Transverse colon (tissue), 4 donors: Measurements from ENCODE around the gene HDAC9.

Source experiments
- EP300 ChIP-seq: sonication (generic); formaldehyde crosslinking; IDR thresholded peaks from one replicate; pipeline ENCODE4 v1.6.1; 2017; ENCODE audit warnings: antibody characterized with exemption, low read depth
- POLR2A ChIP-seq: fragments of 450-650 bp; IDR thresholded peaks from one replicate; pipeline ENCODE4 v1.6.1; 2016; ENCODE audit warnings: antibody characterized with exemption, mild to moderate bottlenecking, moderate library complexity
- POLR2AphosphoS5 ChIP-seq, 3 donors: sonication (generic); formaldehyde crosslinking; IDR thresholded peaks; one replicate each; pipeline ENCODE4 v1.6.1; 2016; ENCODE audit warnings: antibody characterized with exemption in 3 of 3
- TF ChIP-seq, protein P1 (sequence below), 5 experiments: fragments of 200-600 bp in 3 of 5; fragments of 450-650 bp in 2 of 5; sonication (generic) in 3 of 5; IDR thresholded peaks; 1 replicate in 2 of 5; 2 replicates in 3 of 5; pipeline ENCODE4 v1.5.1; 2016 to 2017; ENCODE audit warnings: antibody characterized with exemption in 5 of 5, inconsistent platforms in 3 of 5, mild to moderate bottlenecking in 2 of 5, moderate library complexity in 1 of 5

DNA sequence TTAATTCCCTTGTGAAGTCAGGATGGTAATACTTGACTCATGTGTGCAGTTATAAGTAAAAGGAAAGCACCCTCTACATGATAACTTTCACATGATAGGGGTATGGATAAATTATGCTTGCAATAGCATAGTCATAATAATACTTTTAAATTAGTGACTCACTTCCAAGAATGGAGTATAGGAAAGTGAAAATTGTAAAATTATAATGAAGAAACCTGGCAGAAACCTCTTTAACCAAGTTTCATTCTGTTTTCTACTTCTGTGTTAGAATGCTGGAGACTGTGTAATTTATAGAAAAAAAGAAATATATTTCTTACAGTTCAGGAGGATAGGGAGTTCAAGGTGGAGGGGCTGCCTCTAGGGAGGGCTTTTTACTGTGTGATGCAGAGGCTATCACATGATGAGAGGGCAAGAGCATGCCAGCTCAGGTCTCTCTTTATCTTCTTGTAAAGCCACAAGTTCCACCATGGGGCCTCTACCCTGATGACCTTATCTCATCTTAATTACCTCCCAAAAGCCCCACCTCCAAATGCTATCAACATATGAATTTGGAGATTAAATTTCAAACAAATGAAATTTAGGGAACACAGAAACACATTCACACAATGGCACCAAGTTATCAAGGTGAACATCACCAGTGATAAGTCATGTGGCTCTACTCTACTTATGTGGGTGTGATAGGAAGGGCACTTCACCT lies 43.2 kb downstream of the HDAC9 start:
- no peak for TF ChIP-seq POLR2AphosphoS5 (IDR thresholded peaks at IDR 0.05)
- TF ChIP-seq, protein P1, sequence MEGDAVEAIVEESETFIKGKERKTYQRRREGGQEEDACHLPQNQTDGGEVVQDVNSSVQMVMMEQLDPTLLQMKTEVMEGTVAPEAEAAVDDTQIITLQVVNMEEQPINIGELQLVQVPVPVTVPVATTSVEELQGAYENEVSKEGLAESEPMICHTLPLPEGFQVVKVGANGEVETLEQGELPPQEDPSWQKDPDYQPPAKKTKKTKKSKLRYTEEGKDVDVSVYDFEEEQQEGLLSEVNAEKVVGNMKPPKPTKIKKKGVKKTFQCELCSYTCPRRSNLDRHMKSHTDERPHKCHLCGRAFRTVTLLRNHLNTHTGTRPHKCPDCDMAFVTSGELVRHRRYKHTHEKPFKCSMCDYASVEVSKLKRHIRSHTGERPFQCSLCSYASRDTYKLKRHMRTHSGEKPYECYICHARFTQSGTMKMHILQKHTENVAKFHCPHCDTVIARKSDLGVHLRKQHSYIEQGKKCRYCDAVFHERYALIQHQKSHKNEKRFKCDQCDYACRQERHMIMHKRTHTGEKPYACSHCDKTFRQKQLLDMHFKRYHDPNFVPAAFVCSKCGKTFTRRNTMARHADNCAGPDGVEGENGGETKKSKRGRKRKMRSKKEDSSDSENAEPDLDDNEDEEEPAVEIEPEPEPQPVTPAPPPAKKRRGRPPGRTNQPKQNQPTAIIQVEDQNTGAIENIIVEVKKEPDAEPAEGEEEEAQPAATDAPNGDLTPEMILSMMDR (IDR thresholded peaks at IDR 0.05), result no peak
- no peak for TF ChIP-seq POLR2A
- no peak for TF ChIP-seq EP300
